GM12878 (cell line): ENCODE results near the gene FGB. TPM values are rescaled to one million over a fixed set of nuclear protein-coding genes. Genes with fewer than 3 reads are reported as not detected.

Experiments
- ATAC-seq: fragments of 200-7000 bp; cut with Tn5 transposase; 3 replicates; pipeline ENCODE4 v1.9.1; 2020; ENCODE audit warnings: mild to moderate bottlenecking, moderate library complexity
- BruUV-seq: library from RNA; stranded (reverse); fragments of 400-500 nt; replicated peaks from 2 replicates; lab custom pipeline; 2021; lab: Mats Ljungman, UMichigan
- CTCF ChIA-PET: fragments of 300-600 bp; sonication (Branson Sonifier 250); formaldehyde crosslinking; extraction: SDS; loops from one replicate; lab custom pipeline; 2021; ENCODE audit warnings: inconsistent platforms; lab: Yijun Ruan, JAX
- POLR2A ChIA-PET: fragments of 350-600 bp; formaldehyde crosslinking; extraction: SDS; loops from one replicate; lab custom pipeline; 2021; ENCODE audit warnings: inconsistent platforms; lab: Charles Lee
- RAD21 ChIA-PET: fragments of 300-600 bp; sonication (Branson Sonifier 250); formaldehyde crosslinking; loops from one replicate; lab custom pipeline; 2023; ENCODE audit warnings: antibody characterized with exemption; ENCODE audit not compliant: unreplicated experiment; lab: Charles Lee
- SMC1A ChIA-PET: fragments of 300-600 bp; sonication (Branson Sonifier 250); formaldehyde crosslinking; loops from one replicate; lab custom pipeline; 2023; ENCODE audit not compliant: unreplicated experiment, uncharacterized antibody; lab: Charles Lee
- DNase-seq: peaks from one replicate; pipeline ENCODE4 v3.0.0-alpha.2; 2011; ENCODE audit warnings: low read depth, low spot score
- FAIRE-seq: peaks from 3 replicates; lab custom pipeline; 2011; peaks lifted over from hg19 to GRCh38; lab: Jason Lieb, UNC
- H2AFZ ChIP-seq: 2 replicates; pipeline ENCODE4 v1.6.0; 2011; ENCODE audit warnings: low read depth, low read length, control low read depth; ENCODE audit not compliant: control insufficient read depth
- H3K27ac ChIP-seq: 2 replicates; pipeline ENCODE4 v1.5.1; 2011; ENCODE audit warnings: control low read depth; ENCODE audit not compliant: control insufficient read depth, insufficient read depth
- H3K27me3 ChIP-seq, 2 experiments: replicated peaks in 1 of 2; 2 replicates each; pipeline versions ENCODE4 v1.6.0 to v1.6.1; 2011; ENCODE audit warnings: low read length in 1 of 2; ENCODE audit not compliant: control insufficient read depth in 2 of 2, insufficient read depth in 2 of 2
- H3K36me3 ChIP-seq, 2 experiments: 2 replicates each; pipeline ENCODE4 v1.5.1; 2011; ENCODE audit warnings: low read length in 1 of 2; ENCODE audit not compliant: control insufficient read depth in 2 of 2, insufficient read depth in 2 of 2
- H3K4me1 ChIP-seq: 2 replicates; pipeline ENCODE4 v1.6.1; 2011; ENCODE audit warnings: mild to moderate bottlenecking, low read length, moderate library complexity, mixed read lengths; ENCODE audit not compliant: control insufficient read depth, insufficient read depth
- H3K4me2 ChIP-seq: 2 replicates; pipeline ENCODE4 v1.6.0; 2011; ENCODE audit warnings: control low read depth; ENCODE audit not compliant: control insufficient read depth, insufficient read depth
- H3K4me3 ChIP-seq: fragments of 200-600 bp; sonication (generic); 2 replicates; pipeline ENCODE4 v1.5.1; 2016
- H3K79me2 ChIP-seq: 2 replicates; pipeline ENCODE4 v1.6.0; 2011; ENCODE audit warnings: low read length; ENCODE audit not compliant: control insufficient read depth, insufficient read depth
- H3K9ac ChIP-seq: 2 replicates; pipeline ENCODE4 v1.8.0; 2011; ENCODE audit warnings: low read length, control low read depth, mixed read lengths; ENCODE audit not compliant: control insufficient read depth, insufficient read depth
- H3K9me3 ChIP-seq: replicated peaks from 3 replicates; pipeline ENCODE4 v1.5.1; 2011; ENCODE audit warnings: mild to moderate bottlenecking, low read length; ENCODE audit not compliant: control insufficient read depth, insufficient read depth
- H4K20me1 ChIP-seq: 2 replicates; pipeline ENCODE4 v1.6.0; 2011; ENCODE audit not compliant: control insufficient read depth, insufficient read depth
- BACH1 ChIP-seq: fragments of 450-650 bp; IDR thresholded peaks from 2 replicates; pipeline ENCODE4 v1.6.1; 2017; ENCODE audit warnings: mild to moderate bottlenecking, borderline replicate concordance
- CHD1 ChIP-seq: IDR thresholded peaks from 2 replicates; pipeline ENCODE4 v1.6.1; 2012; ENCODE audit warnings: low read depth, low read length, improper control_type of control experiment
- JUNB ChIP-seq: IDR thresholded peaks from 2 replicates; pipeline ENCODE4 v1.6.1; 2016; ENCODE audit warnings: antibody characterized with exemption, mild to moderate bottlenecking
- RELA ChIP-seq: fragments of 450-650 bp; IDR thresholded peaks from 2 replicates; pipeline ENCODE4 v1.8.0; 2014; ENCODE audit warnings: borderline replicate concordance; ENCODE audit not compliant: partially characterized antibody
- SUPT20H ChIP-seq: IDR thresholded peaks from 2 replicates; pipeline ENCODE4 v1.6.1; 2011; ENCODE audit warnings: low read depth, mild to moderate bottlenecking, low read length, moderate library complexity, borderline replicate concordance; ENCODE audit not compliant: control insufficient read depth
- WRNIP1 ChIP-seq: IDR thresholded peaks from 2 replicates; pipeline ENCODE4 v1.6.1; 2011; ENCODE audit warnings: low read depth, low read length, improper control_type of control experiment, borderline replicate concordance
- WGBS: methylation state at CpG from one replicate; pipeline ENCODE4 v1.1.6; 2016; ENCODE audit warnings: low lambda C conversion rate; ENCODE audit not compliant: insufficient replicate concordance, insufficient coverage; ENCODE audit errors: missing lambda C conversion rate; 5-methylcytosine and 5-hydroxymethylcytosine counted together
- in situ Hi-C: fragments of 300-500 bp; cut with MboI; formaldehyde crosslinking; loops from 9 replicates; pipeline ENCODE4 v1.14.3; 2018; ENCODE audit warnings: mixed read lengths
- intact Hi-C: fragments of 100-400 bp; cut with micrococcal nuclease; formaldehyde crosslinking; loops from one replicate; pipeline ENCODE4 v1.14.2; 2022; ENCODE audit not compliant: unreplicated experiment
- polyA plus RNA-seq, 11 experiments: library from polyadenylated mRNA; depleted of rRNA in 4 of 11; unstranded in 6 of 11; stranded (reverse) in 5 of 11; fragments of >200 nt; fragmentation: Nextera tagmentation in 4 of 11; fragmentation: Illumina TruSeq in 1 of 11; extraction: Ambion mirVana in 4 of 11; extraction: Trizol in 1 of 11; gene quantifications; 1 replicate in 1 of 11; 2 replicates in 10 of 11; pipeline versions ENCODE4 v1.2.1 to v1.2.3, GENCODE V29; 2011 to 2016; ENCODE audit warnings: inconsistent platforms in 2 of 11, missing spikeins in 2 of 11, low read depth in 1 of 11
- total RNA-seq, 4 experiments: library from RNA; depleted of rRNA in 3 of 4; stranded (reverse); fragments of >200 nt in 3 of 4; fragmentation: Illumina TruSeq in 1 of 4; extraction: Trizol in 1 of 4; gene quantifications; 2 replicates each; pipeline versions ENCODE4 v1.2.1 to v1.2.3, GENCODE V29; 2013 to 2021
- TF ChIP-seq, protein P1 (sequence below): IDR thresholded peaks from 2 replicates; pipeline ENCODE4 v1.6.1; 2011; ENCODE audit warnings: borderline replicate concordance, low read depth, mild to moderate bottlenecking, moderate library complexity, mixed read lengths, low read length; ENCODE audit not compliant: insufficient read depth; ENCODE audit errors: extremely low read length

Gene FGB
- total and polyA plus RNA-seq, 10 of the 15 experiments (the other 5 are each of a cell fraction or from before 2014, with no cell fraction given), result 0.04 to 2.7 TPM; not detected in 8

DNA sequence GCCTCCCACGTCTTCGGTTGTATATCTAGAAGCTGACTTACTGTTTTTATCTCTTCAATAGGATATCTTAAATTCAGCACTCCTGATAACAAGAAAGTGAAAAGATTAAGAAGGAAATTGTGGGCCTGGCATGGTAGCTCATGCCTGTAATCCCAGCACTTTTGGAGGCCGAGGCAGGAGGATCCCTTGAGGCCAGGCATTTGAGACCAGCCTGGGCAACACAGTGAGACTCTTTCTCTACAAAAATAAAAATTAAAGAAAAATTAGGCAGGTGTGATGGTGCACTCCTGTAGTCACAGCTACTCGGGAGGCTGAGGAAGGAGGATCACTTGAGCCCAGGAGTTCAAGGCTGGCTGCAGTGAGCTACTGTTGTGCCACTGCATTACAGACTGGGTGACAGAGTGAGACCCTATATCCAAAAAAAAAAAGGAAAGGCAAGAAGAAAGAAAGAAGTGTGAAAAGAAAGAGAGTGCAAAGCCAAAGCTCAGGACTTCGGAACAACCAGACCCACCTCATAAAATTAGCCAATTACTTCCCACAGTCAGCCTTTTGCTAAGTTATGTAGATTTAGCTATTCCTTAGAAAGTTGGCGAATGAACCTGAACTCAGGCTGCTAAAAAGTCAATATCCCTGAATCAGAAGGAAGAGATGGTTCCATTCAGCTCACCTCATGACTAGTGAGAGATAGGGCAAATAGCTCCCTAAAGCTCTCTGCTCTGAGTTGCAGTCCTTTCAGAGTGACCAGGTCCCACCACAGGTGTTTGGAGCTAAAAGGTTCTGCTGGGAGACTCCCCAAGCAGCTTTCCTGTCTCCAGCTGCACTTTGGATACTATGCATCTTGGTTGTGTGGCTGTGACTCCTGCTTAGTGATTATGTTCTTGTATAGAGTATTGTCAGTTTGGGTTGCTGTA is 40.5 kb downstream of the FGB start:
- SMC1A ChIA-PET, result interaction anchor here (1.3 kb wide), 1 partner anchor 15 kb away, joined by 5 read pairs; no protein-coding TSS in a partner anchor

More for the DNA sequence above, 40.5 kb downstream of the FGB start:
- Histone ChIP-seq H3K4me1 (no peaks in the 10 kb centered on the region), H3K27me3 (no peaks in the 10 kb centered on the region), H3K9ac (no peak overlapping the region), H2AFZ (no peak overlapping the region), H3K27ac (no peak overlapping the region), H4K20me1 (no peaks in the 10 kb centered on the region), H3K4me2 (no peak overlapping the region), H3K4me3 (no peak overlapping the region), H3K36me3 (no peaks in the 10 kb centered on the region), H3K9me3 (no peaks in the 10 kb centered on the region), H3K79me2 (no peaks in the 10 kb centered on the region)
- FAIRE-seq (no peak), ATAC-seq (no peak), DNase-seq (no peak)
- no peak for TF ChIP-seq JUNB
- TF ChIP-seq, protein P1, sequence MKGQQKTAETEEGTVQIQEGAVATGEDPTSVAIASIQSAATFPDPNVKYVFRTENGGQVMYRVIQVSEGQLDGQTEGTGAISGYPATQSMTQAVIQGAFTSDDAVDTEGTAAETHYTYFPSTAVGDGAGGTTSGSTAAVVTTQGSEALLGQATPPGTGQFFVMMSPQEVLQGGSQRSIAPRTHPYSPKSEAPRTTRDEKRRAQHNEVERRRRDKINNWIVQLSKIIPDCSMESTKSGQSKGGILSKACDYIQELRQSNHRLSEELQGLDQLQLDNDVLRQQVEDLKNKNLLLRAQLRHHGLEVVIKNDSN, result no peak
- no peak for TF ChIP-seq SUPT20H
- TF ChIP-seq BACH1, result no peak
- no peak for TF ChIP-seq RELA
- TF ChIP-seq CHD1, result no peak
- no peak for TF ChIP-seq WRNIP1
- BruUV-seq, result no TSS peak
- ChIA-PET POLR2A (no interaction called here), CTCF (interaction anchor here (0.5 to 2.7 kb wide), 4 partner anchors 10 to 58 kb away, joined by 3 to 10 read pairs (median 6); no protein-coding TSS in a partner anchor), RAD21 (interaction anchor here (1.0 kb wide), 1 partner anchor 183 kb away, joined by 3 read pairs; no protein-coding TSS in a partner anchor)
- intact Hi-C loops (no loop called here), in situ Hi-C loops (no loop called here)
- WGBS, result 27% methylated on average over 6 of the region's 6 CpGs
